GM12875 (cell line): ENCODE measurements around the gene PNMA8C.

Source experiments
- H3K4me3 ChIP-seq: one replicate; pipeline ENCODE4 v1.5.1; 2011; ENCODE audit warnings: low read depth, low read length, control low read depth
- CTCF ChIP-seq: IDR thresholded peaks from 2 replicates; pipeline ENCODE4 v1.5.1; 2011; ENCODE audit warnings: low read depth, mild to moderate bottlenecking, control low read depth, inconsistent platforms, low read length, moderate library complexity, borderline replicate concordance; ENCODE audit not compliant: insufficient read depth

PNMA8C gene

GRCh38 chr19:46410205-46411087, 18.3 kb downstream of the PNMA8C start:
- no peak overlapping the region for H3K4me3 ChIP-seq
- TF ChIP-seq CTCF, result no peak

- H3K4me3 ChIP-seq, result no peak overlapping the region
- no peak for TF ChIP-seq CTCF
Observed at GRCh38 chr19:46409191-46409590, 19.5 kb downstream of the PNMA8C start.

GRCh38 chr19:46408664-46409039, 20.1 kb downstream of the PNMA8C start:
- no peak overlapping the region for H3K4me3 ChIP-seq
- TF ChIP-seq CTCF, result no peak

GRCh38 chr19:46407856-46408663, 20.7 kb downstream of the PNMA8C start:
- no peak for TF ChIP-seq CTCF
- H3K4me3 ChIP-seq, result no peak overlapping the region

- TF ChIP-seq CTCF, result no peak
- H3K4me3 ChIP-seq, result no peak overlapping the region
Observed at GRCh38 chr19:46406976-46407375, 21.8 kb downstream of the PNMA8C start.

- no peak overlapping the region for H3K4me3 ChIP-seq
- TF ChIP-seq CTCF, result 0 out of 2 replicates have a peak, but pooled peaks have one; percentile 5
Observed at GRCh38 chr19:46404753-46405468, 23.8 kb downstream of the PNMA8C start.
